Peyer's patch (tissue), 4 donors: ENCODE measurements around the gene PHF2.

ENCODE experiments used
- CTCF ChIP-seq, 6 experiments: fragments of 450-650 bp in 4 of 6; fragments of 200-600 bp in 2 of 6; sonication (generic) in 1 of 6; IDR thresholded peaks; one replicate each; pipeline ENCODE4 v1.5.1; 2017 to 2019; ENCODE audit warnings: antibody characterized with exemption in 6 of 6, mild to moderate bottlenecking in 3 of 6, moderate library complexity in 1 of 6
- POLR2A ChIP-seq, 2 donors: fragments of 450-650 bp; IDR thresholded peaks; one replicate each; pipeline ENCODE4 v1.5.1; 2017; ENCODE audit warnings: antibody characterized with exemption in 2 of 2, mild to moderate bottlenecking in 2 of 2, moderate library complexity in 2 of 2

DNA sequence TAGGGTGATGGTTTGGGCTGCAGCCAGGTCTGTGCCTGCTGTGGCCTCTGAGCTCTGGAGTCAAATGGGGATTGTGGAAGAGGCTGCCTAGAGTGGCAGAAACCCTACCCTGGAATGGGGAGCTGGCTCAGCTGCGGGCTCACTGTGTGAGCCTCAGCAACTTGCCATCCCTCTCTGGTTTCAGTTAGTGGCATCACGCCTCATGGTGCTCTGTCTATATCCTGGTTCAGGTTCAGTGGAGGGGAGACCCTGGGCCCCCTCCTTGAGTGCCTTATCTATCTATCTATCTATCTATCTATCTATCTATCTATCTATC lies 132.6 kb downstream of the PHF2 start:
- TF ChIP-seq POLR2A (IDR thresholded peaks at IDR 0.05) (no peak), CTCF (IDR thresholded peaks at IDR 0.05) (no peak)
